ENCODE results near the gene CBFA2T3. TPM values are rescaled to one million over a fixed set of nuclear protein-coding genes. Genes with fewer than 3 reads are reported as not detected.

CBFA2T3 gene
- total RNA-seq, 1 experiment from 2014 or later: 13.7 TPM

GRCh38 chr16:89015271-89015859 lies 38.4 kb upstream of the CBFA2T3 start:
- no peak overlapping the region for H3K27ac ChIP-seq (ENCODE audit: low read length)
- no peak for DNase-seq (ENCODE audit: low read depth, low spot score)
- TF ChIP-seq CTCF (IDR thresholded peaks at IDR 0.05) (no peak), REST (IDR thresholded peaks at IDR 0.05; ENCODE audit: insufficient read depth in 1 of 2, low read depth in 2 of 2, low read length in 1 of 2) (no peak), SIN3A (IDR thresholded peaks at IDR 0.05; ENCODE audit: borderline replicate concordance, insufficient read depth, low read depth, low read length) (no peak), POLR2AphosphoS5 (IDR thresholded peaks at IDR 0.05; ENCODE audit: low read depth, low read length) (no peak), TCF7L2 (IDR thresholded peaks at IDR 0.05; ENCODE audit: low read depth, low read length) (no peak)
- no peak for ATAC-seq
- ChIA-PET POLR2A (no interaction called here), CTCF (no interaction called here)
- H3K4me1 ChIP-seq (ENCODE audit: control insufficient read depth, insufficient read depth, low read length): no peaks in the 10 kb centered on the region
- H3K27me3 ChIP-seq (ENCODE audit: control insufficient read depth, insufficient read depth, low read length): no peaks in the 10 kb centered on the region
- no peak overlapping the region for H3K4me3 ChIP-seq (ENCODE audit: low read depth in 2 of 2, low read length in 2 of 2)
- no peaks in the 10 kb centered on the region for H3K36me3 ChIP-seq (ENCODE audit: control insufficient read depth, insufficient read depth, low read length)
- intact Hi-C loops (cut with micrococcal nuclease; ENCODE audit: unreplicated experiment) (no loop called here), in situ Hi-C loops (cut with HindIII; ENCODE audit: low pct_unique_long_range_greater_than_20kb, low sequenced_read_pairs) (no loop called here)
- no peaks in the 10 kb centered on the region for H3K9me3 ChIP-seq (ENCODE audit: control insufficient read depth, insufficient read depth, low read depth, low read length)
- BruUV-seq (replicated peaks): no TSS peak

GRCh38 chr16:89014403-89015230 lies 37.6 kb upstream of the CBFA2T3 start:
- CTCF ChIA-PET: no interaction called here

More at GRCh38 chr16:89014403-89015230, 37.6 kb upstream of the CBFA2T3 start:
- BruUV-seq (replicated peaks): no TSS peak
- Histone ChIP-seq H3K27ac (ENCODE audit: low read length) (no peak overlapping the region), H3K4me1 (ENCODE audit: control insufficient read depth, insufficient read depth, low read length) (no peaks in the 10 kb centered on the region), H3K4me3 (ENCODE audit: low read depth in 2 of 2, low read length in 2 of 2) (no peak overlapping the region), H3K36me3 (ENCODE audit: control insufficient read depth, insufficient read depth, low read length) (no peaks in the 10 kb centered on the region), H3K27me3 (ENCODE audit: control insufficient read depth, insufficient read depth, low read length) (no peaks in the 10 kb centered on the region), H3K9me3 (ENCODE audit: control insufficient read depth, insufficient read depth, low read depth, low read length) (no peaks in the 10 kb centered on the region)
- no peak for TF ChIP-seq POLR2AphosphoS5 (IDR thresholded peaks at IDR 0.05; ENCODE audit: low read depth, low read length)
- no peak for TF ChIP-seq REST (IDR thresholded peaks at IDR 0.05; ENCODE audit: insufficient read depth in 1 of 2, low read depth in 2 of 2, low read length in 1 of 2)
- no peak for TF ChIP-seq SIN3A (IDR thresholded peaks at IDR 0.05; ENCODE audit: borderline replicate concordance, insufficient read depth, low read depth, low read length)
- TF ChIP-seq CTCF (IDR thresholded peaks at IDR 0.05): no peak
- no peak for TF ChIP-seq TCF7L2 (IDR thresholded peaks at IDR 0.05; ENCODE audit: low read depth, low read length)
- intact Hi-C loops (cut with micrococcal nuclease; ENCODE audit: unreplicated experiment): no loop called here
- POLR2A ChIA-PET: no interaction called here
- in situ Hi-C loops (cut with HindIII; ENCODE audit: low pct_unique_long_range_greater_than_20kb, low sequenced_read_pairs): no loop called here
- DNase-seq (ENCODE audit: low read depth, low spot score): no peak
- no peak for ATAC-seq
